SK-N-SH treated with all-trans-retinoic acid at 6 μM for 48 hours (cell line): Measurements from ENCODE around the gene ANKS1A.

Source experiments
- ATAC-seq: fragments of 200-7000 bp; cut with Tn5 transposase; 3 replicates; pipeline ENCODE4 v1.9.1; 2020; ENCODE audit warnings: mild to moderate bottlenecking, moderate library complexity
- ARNTL ChIP-seq: fragments of 450-650 bp; formaldehyde crosslinking; IDR thresholded peaks from 2 replicates; pipeline ENCODE4 v1.5.0; 2020; ENCODE audit warnings: low read depth, mild to moderate bottlenecking, moderate library complexity, borderline replicate concordance
- BACH2 ChIP-seq: fragments of 250-450 bp; sonication (Bioruptor Pico); IDR thresholded peaks from 2 replicates; pipeline ENCODE4 v1.9.0; 2021; ENCODE audit warnings: mild to moderate bottlenecking, borderline replicate concordance
- CSDC2 ChIP-seq: fragments of 250-450 bp; sonication (Bioruptor Pico); IDR thresholded peaks from 2 replicates; pipeline ENCODE4 v1.5.0; 2020; ENCODE audit warnings: mild to moderate bottlenecking, moderate library complexity
- CSRNP3 ChIP-seq: fragments of 250-450 bp; sonication (Bioruptor Pico); IDR thresholded peaks from 2 replicates; pipeline ENCODE4 v1.5.1; 2021; ENCODE audit warnings: mild to moderate bottlenecking, moderate library complexity
- GLIS3 ChIP-seq: fragments of 250-450 bp; sonication (Bioruptor Pico); IDR thresholded peaks from 2 replicates; pipeline ENCODE4 v1.5.0; 2020; ENCODE audit warnings: mild to moderate bottlenecking, moderate library complexity
- ISL1 ChIP-seq: fragments of 250-450 bp; sonication (Bioruptor Pico); IDR thresholded peaks from 2 replicates; pipeline ENCODE4 v2.1.2; 2022; ENCODE audit warnings: mild to moderate bottlenecking, moderate library complexity
- OSR1 ChIP-seq: fragments of 250-450 bp; sonication (Bioruptor Pico); IDR thresholded peaks from 2 replicates; pipeline ENCODE4 v1.8.0; 2022; ENCODE audit warnings: moderate library complexity, mild to moderate bottlenecking, inconsistent platforms
- RARB ChIP-seq: fragments of 250-450 bp; sonication (Bioruptor Pico); IDR thresholded peaks from 2 replicates; pipeline ENCODE4 v1.8.0; 2021; ENCODE audit warnings: mild to moderate bottlenecking, moderate library complexity
- SNAI2 ChIP-seq: fragments of 250-450 bp; sonication (Bioruptor Pico); IDR thresholded peaks from 2 replicates; pipeline ENCODE4 v1.5.0; 2020; ENCODE audit warnings: mild to moderate bottlenecking, moderate library complexity
- TCF4 ChIP-seq: fragments of 250-450 bp; sonication (Bioruptor Pico); IDR thresholded peaks from 2 replicates; pipeline ENCODE4 v1.8.0; 2021; ENCODE audit warnings: mild to moderate bottlenecking, moderate library complexity, borderline replicate concordance
- TOX ChIP-seq: fragments of 250-450 bp; sonication (Bioruptor Pico); IDR thresholded peaks from 2 replicates; pipeline ENCODE4 v1.8.0; 2021; ENCODE audit warnings: mild to moderate bottlenecking, moderate library complexity, borderline replicate concordance
- TSHZ2 ChIP-seq: fragments of 250-450 bp; sonication (Bioruptor Pico); IDR thresholded peaks from 2 replicates; pipeline ENCODE4 v1.5.0; 2020; ENCODE audit warnings: mild to moderate bottlenecking, moderate library complexity
- ZC3H10 ChIP-seq: fragments of 250-450 bp; sonication (Bioruptor Pico); IDR thresholded peaks from 2 replicates; pipeline ENCODE4 v1.5.1; 2021; ENCODE audit warnings: mild to moderate bottlenecking, moderate library complexity
- ZFP3 ChIP-seq: fragments of 250-450 bp; sonication (Bioruptor Pico); IDR thresholded peaks from 2 replicates; pipeline ENCODE4 v1.5.0; 2020; ENCODE audit warnings: mild to moderate bottlenecking, moderate library complexity
- ZFP30 ChIP-seq: fragments of 450-650 bp; formaldehyde crosslinking; IDR thresholded peaks from 2 replicates; pipeline ENCODE4 v1.5.0; 2022; ENCODE audit warnings: mild to moderate bottlenecking, moderate library complexity
- ZNF565 ChIP-seq: fragments of 450-650 bp; formaldehyde crosslinking; conservative IDR thresholded peaks from 2 replicates; pipeline ENCODE4 v1.5.0; 2020; ENCODE audit warnings: low read depth, mild to moderate bottlenecking, moderate library complexity
- ZNF70 ChIP-seq: fragments of 450-650 bp; formaldehyde crosslinking; IDR thresholded peaks from 2 replicates; pipeline ENCODE4 v1.5.0; 2020; ENCODE audit warnings: mild to moderate bottlenecking, moderate library complexity
- ZNF8 ChIP-seq: fragments of 450-650 bp; formaldehyde crosslinking; IDR thresholded peaks from 2 replicates; pipeline ENCODE4 v1.5.0; 2020; ENCODE audit warnings: mild to moderate bottlenecking, moderate library complexity
- TF ChIP-seq, protein P1 (sequence below): fragments of 250-450 bp; sonication (Bioruptor Pico); IDR thresholded peaks from 2 replicates; pipeline ENCODE4 v1.5.1; 2020; ENCODE audit warnings: low read depth, mild to moderate bottlenecking, moderate library complexity
- TF ChIP-seq, protein P2 (sequence below): fragments of 250-450 bp; sonication (Bioruptor Pico); IDR thresholded peaks from 2 replicates; pipeline ENCODE4 v1.8.0; 2021; ENCODE audit warnings: low read depth, mild to moderate bottlenecking, moderate library complexity, borderline replicate concordance

Gene ANKS1A

DNA sequence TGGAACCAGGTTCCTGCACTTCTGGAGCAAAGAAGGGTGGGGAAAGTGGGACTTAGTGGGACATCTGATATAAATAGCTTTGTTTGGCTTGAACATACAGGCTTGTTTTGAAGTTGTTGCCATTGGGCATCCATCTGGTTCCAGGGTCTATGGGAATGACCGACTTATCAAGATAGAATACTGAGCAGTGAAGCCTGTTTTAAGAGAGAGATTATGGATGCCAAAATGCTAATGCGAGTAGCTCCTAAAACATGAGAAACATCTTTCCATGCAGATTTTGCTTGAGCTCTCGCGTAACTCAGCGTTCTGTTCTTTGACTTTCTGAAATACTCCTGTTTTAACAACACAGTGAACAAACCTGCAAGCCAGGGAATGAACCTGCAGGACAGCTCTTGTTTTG lies 98.5 kb downstream of the ANKS1A start:
- TF ChIP-seq ZNF565 (CRISPR knock-in tag) (no peak), BACH2 (no peak), GLIS3 (CRISPR knock-in tag) (no peak), ZNF70 (CRISPR knock-in tag) (no peak), CSDC2 (CRISPR knock-in tag) (no peak), ZC3H10 (CRISPR knock-in tag) (no peak), ZNF8 (CRISPR knock-in tag) (no peak)
- no peak for ATAC-seq

- ATAC-seq, result peak; percentile 44
- no peak for TF ChIP-seq ZNF70 (CRISPR knock-in tag)
- TF ChIP-seq ISL1 (CRISPR knock-in tag), result peak; percentile 11; the same call in 1 of the 2 replicates
Measured at GRCh38 chr6:34990971-34991560, 102.0 kb downstream of the ANKS1A start.

DNA sequence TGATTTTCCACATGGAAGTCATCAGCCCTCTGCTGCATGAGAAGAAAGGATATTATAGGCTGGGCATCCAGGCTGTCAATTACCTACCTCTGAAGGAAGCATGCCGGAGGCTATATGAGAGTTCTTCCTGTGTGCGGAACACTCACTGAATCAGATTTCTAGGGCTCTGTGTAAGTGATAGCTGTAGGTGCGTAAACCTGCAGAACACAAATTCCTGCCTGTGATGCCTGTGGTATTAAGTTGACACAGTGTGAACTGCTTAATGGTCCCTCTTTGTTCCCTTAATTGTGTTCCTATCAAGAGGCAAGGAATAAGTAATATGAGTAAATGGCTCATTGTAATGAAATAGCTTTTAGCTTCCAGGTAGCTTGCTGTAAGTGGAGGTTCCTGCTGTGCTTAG lies 103.3 kb downstream of the ANKS1A start:
- ATAC-seq, result no peak

DNA sequence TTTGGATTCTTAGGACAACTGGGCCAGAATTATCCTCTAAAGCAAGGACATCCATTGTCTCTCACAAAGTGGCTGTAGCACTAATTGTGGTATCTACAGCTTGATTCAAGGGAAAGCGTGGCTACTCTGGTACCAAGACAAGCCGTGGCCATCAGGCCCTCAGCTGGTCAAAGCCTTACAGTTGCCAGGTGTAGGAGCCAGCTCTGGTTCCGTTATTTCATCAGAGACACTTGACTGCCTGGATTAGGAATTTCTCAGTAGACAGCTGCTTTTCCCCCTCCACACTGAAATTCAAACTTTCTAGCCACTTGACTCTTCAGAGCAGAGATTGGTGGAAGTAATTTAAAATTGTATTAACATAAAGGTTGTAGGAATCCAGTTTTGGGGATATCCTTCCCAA lies 104.2 kb downstream of the ANKS1A start:
- no peak for ATAC-seq
- TF ChIP-seq SNAI2 (CRISPR knock-in tag) (no peak), ISL1 (CRISPR knock-in tag) (no peak), TSHZ2 (CRISPR knock-in tag) (no peak), TOX (CRISPR knock-in tag) (no peak)
- TF ChIP-seq, protein P1, sequence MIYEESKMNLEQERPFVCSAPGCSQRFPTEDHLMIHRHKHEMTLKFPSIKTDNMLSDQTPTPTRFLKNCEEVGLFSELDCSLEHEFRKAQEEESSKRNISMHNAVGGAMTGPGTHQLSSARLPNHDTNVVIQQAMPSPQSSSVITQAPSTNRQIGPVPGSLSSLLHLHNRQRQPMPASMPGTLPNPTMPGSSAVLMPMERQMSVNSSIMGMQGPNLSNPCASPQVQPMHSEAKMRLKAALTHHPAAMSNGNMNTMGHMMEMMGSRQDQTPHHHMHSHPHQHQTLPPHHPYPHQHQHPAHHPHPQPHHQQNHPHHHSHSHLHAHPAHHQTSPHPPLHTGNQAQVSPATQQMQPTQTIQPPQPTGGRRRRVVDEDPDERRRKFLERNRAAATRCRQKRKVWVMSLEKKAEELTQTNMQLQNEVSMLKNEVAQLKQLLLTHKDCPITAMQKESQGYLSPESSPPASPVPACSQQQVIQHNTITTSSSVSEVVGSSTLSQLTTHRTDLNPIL, result no peak

More for the DNA sequence above, 103.3 kb downstream of the ANKS1A start:
- no peak for TF ChIP-seq TSHZ2 (CRISPR knock-in tag)
- TF ChIP-seq TCF4 (CRISPR knock-in tag), result no peak
- no peak for TF ChIP-seq ZFP30 (CRISPR knock-in tag)
- no peak for TF ChIP-seq OSR1 (CRISPR knock-in tag)
- no peak for TF ChIP-seq CSRNP3 (CRISPR knock-in tag)
- no peak for TF ChIP-seq ARNTL (CRISPR knock-in tag)
- no peak for TF ChIP-seq ZNF70 (CRISPR knock-in tag)
- TF ChIP-seq BACH2, result no peak
- TF ChIP-seq ISL1 (CRISPR knock-in tag), result no peak
- no peak for TF ChIP-seq ZNF565 (CRISPR knock-in tag)
- no peak for TF ChIP-seq RARB

DNA sequence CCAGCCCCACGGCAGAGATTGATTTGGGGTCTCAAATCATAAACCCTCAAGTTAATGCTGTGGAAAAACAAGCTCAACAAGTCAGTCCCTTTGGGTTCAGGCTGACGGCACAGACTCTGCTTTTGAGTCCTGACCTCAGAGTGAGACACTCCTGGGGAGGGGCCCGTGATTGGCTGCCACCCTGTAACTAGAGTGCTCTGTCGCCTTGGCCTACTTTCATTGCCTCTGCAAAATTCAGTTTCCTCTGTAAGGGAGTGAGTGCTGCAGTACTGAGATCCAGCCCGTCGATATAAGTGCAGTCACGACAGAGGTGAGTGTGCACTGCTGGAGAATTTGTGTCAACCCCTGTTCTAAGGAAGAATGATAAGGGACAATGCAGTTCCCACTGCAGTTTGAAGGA lies 105.6 kb downstream of the ANKS1A start:
- no peak for ATAC-seq
- TF ChIP-seq SNAI2 (CRISPR knock-in tag) (no peak), TCF4 (CRISPR knock-in tag) (no peak), CSDC2 (CRISPR knock-in tag) (no peak), ARNTL (CRISPR knock-in tag) (no peak), CSRNP3 (CRISPR knock-in tag) (no peak), ZFP3 (no peak), ZC3H10 (CRISPR knock-in tag) (no peak), TOX (CRISPR knock-in tag) (no peak), RARB (no peak)
- TF ChIP-seq, protein P1, result no peak
- TF ChIP-seq, protein P2, sequence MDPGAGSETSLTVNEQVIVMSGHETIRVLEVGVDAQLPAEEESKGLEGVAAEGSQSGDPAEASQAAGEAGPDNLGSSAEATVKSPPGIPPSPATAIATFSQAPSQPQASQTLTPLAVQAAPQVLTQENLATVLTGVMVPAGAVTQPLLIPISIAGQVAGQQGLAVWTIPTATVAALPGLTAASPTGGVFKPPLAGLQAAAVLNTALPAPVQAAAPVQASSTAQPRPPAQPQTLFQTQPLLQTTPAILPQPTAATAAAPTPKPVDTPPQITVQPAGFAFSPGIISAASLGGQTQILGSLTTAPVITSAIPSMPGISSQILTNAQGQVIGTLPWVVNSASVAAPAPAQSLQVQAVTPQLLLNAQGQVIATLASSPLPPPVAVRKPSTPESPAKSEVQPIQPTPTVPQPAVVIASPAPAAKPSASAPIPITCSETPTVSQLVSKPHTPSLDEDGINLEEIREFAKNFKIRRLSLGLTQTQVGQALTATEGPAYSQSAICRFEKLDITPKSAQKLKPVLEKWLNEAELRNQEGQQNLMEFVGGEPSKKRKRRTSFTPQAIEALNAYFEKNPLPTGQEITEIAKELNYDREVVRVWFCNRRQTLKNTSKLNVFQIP (CRISPR knock-in tag), result no peak
